HepG2 (cell line): ENCODE results near the gene KDM3B. TPM values are rescaled to one million over a fixed set of nuclear protein-coding genes. Genes with fewer than 3 reads are reported as not detected.

Source experiments
- AHR ChIP-seq: IDR thresholded peaks from 2 replicates; pipeline ENCODE4 v1.6.1; 2018; ENCODE audit warnings: missing genetic modification reagents, missing compliant biosample characterization
- ATF2 ChIP-seq: sonication (generic); formaldehyde crosslinking; IDR thresholded peaks from 2 replicates; pipeline ENCODE4 v1.4.0; 2020; ENCODE audit warnings: missing genetic modification reagents
- DRAP1 ChIP-seq: IDR thresholded peaks from 2 replicates; pipeline ENCODE4 v1.6.1; 2016; ENCODE audit warnings: missing genetic modification reagents, missing compliant biosample characterization
- HMGA1 ChIP-seq: sonication (generic); formaldehyde crosslinking; conservative IDR thresholded peaks from 2 replicates; pipeline ENCODE4 v1.4.0; 2020; ENCODE audit warnings: missing genetic modification reagents
- HNF4G ChIP-seq, 2 experiments: sonication (generic) in 1 of 2; formaldehyde crosslinking in 1 of 2; IDR thresholded peaks; 2 replicates each; pipeline versions ENCODE4 v1.4.0 to v1.6.1; 2011 to 2020; ENCODE audit warnings: borderline replicate concordance in 2 of 2, low read depth in 2 of 2, mild to moderate bottlenecking in 2 of 2, low read length in 1 of 2, missing genetic modification reagents in 1 of 2, moderate library complexity in 1 of 2
- KDM2A ChIP-seq: sonication (generic); formaldehyde crosslinking; IDR thresholded peaks from 2 replicates; pipeline ENCODE4 v1.4.0; 2020; ENCODE audit warnings: low read depth, missing genetic modification reagents, borderline replicate concordance
- PCBP2 ChIP-seq: fragments of 200-400 bp; formaldehyde crosslinking; optimal IDR thresholded peaks from 2 replicates; pipeline ENCODE3; 2018; ENCODE audit warnings: low read length, low read depth; ENCODE audit not compliant: poor library complexity, severe bottlenecking
- PHB2 ChIP-seq: fragments of 450-650 bp; IDR thresholded peaks from 2 replicates; pipeline ENCODE4 v1.6.1; 2018; ENCODE audit not compliant: partially characterized antibody
- PHF21A ChIP-seq: sonication (generic); formaldehyde crosslinking; IDR thresholded peaks from 2 replicates; pipeline ENCODE4 v1.5.0; 2020; ENCODE audit warnings: mild to moderate bottlenecking, missing genetic modification reagents
- PLSCR1 ChIP-seq: sonication (generic); formaldehyde crosslinking; IDR thresholded peaks from 2 replicates; pipeline ENCODE4 v1.5.0; 2020; ENCODE audit warnings: missing genetic modification reagents, mild to moderate bottlenecking, borderline replicate concordance
- POLR2A ChIP-seq, 2 experiments: IDR thresholded peaks; 2 replicates each; pipeline ENCODE4 v1.6.1; 2011; ENCODE audit warnings: low read depth in 2 of 2, low read length in 2 of 2, mild to moderate bottlenecking in 1 of 2, moderate library complexity in 1 of 2; ENCODE audit not compliant: insufficient read depth in 1 of 2
- REPIN1 ChIP-seq: sonication (generic); formaldehyde crosslinking; IDR thresholded peaks from 2 replicates; pipeline ENCODE4 v1.8.0; 2022; ENCODE audit warnings: missing genetic modification reagents, low read depth, mild to moderate bottlenecking, borderline replicate concordance
- SMAD1 ChIP-seq: sonication (generic); formaldehyde crosslinking; IDR thresholded peaks from 2 replicates; pipeline ENCODE4 v1.4.0; 2020; ENCODE audit warnings: missing genetic modification reagents, low read depth, mild to moderate bottlenecking, borderline replicate concordance
- SNAPC5 ChIP-seq: sonication (generic); formaldehyde crosslinking; IDR thresholded peaks from 2 replicates; pipeline ENCODE4 v1.8.1; 2023; ENCODE audit warnings: mild to moderate bottlenecking, missing genetic modification reagents, borderline replicate concordance
- STAT5B ChIP-seq: sonication (generic); formaldehyde crosslinking; IDR thresholded peaks from 2 replicates; pipeline ENCODE4 v1.4.0; 2020; ENCODE audit warnings: missing genetic modification reagents
- TBP ChIP-seq: sonication (generic); formaldehyde crosslinking; IDR thresholded peaks from 2 replicates; pipeline ENCODE4 v1.5.0; 2020; ENCODE audit warnings: missing genetic modification reagents
- TCF12 ChIP-seq, 2 experiments: fragments of 450-650 bp in 1 of 2; sonication (generic) in 1 of 2; formaldehyde crosslinking in 1 of 2; IDR thresholded peaks; 2 replicates each; pipeline versions ENCODE4 v1.6.1 to v1.8.0; 2017 to 2022; ENCODE audit warnings: antibody characterized with exemption in 1 of 2, mild to moderate bottlenecking in 1 of 2, missing genetic modification reagents in 1 of 2, moderate library complexity in 1 of 2
- YEATS4 ChIP-seq: sonication (generic); formaldehyde crosslinking; IDR thresholded peaks from 2 replicates; pipeline ENCODE4 v1.4.0; 2020; ENCODE audit warnings: missing genetic modification reagents, borderline replicate concordance
- ZFP90 ChIP-seq: sonication (generic); formaldehyde crosslinking; IDR thresholded peaks from 2 replicates; pipeline ENCODE4 v1.8.0; 2022; ENCODE audit warnings: missing genetic modification reagents, mild to moderate bottlenecking, inconsistent platforms, borderline replicate concordance
- ZNF337 ChIP-seq: sonication (generic); formaldehyde crosslinking; IDR thresholded peaks from 2 replicates; pipeline ENCODE4 v1.5.1; 2020; ENCODE audit warnings: missing genetic modification reagents, low read depth, mild to moderate bottlenecking, borderline replicate concordance
- ZNF441 ChIP-seq: sonication (generic); formaldehyde crosslinking; IDR thresholded peaks from 2 replicates; pipeline ENCODE4 v1.7.0; 2021; ENCODE audit warnings: missing genetic modification reagents, borderline replicate concordance
- ZNF704 ChIP-seq: sonication (generic); formaldehyde crosslinking; IDR thresholded peaks from 2 replicates; pipeline ENCODE4 v1.8.1; 2023; ENCODE audit warnings: mild to moderate bottlenecking, inconsistent platforms, moderate library complexity, missing genetic modification reagents, borderline replicate concordance
- ZNF713 ChIP-seq: sonication (generic); formaldehyde crosslinking; IDR thresholded peaks from 2 replicates; pipeline ENCODE4 v1.4.0; 2020; ENCODE audit warnings: mild to moderate bottlenecking, missing genetic modification reagents
- ZNF737 ChIP-seq: sonication (generic); formaldehyde crosslinking; IDR thresholded peaks from 2 replicates; pipeline ENCODE4 v1.5.0; 2020; ENCODE audit warnings: missing genetic modification reagents, mild to moderate bottlenecking, borderline replicate concordance
- ZNF776 ChIP-seq: sonication (generic); formaldehyde crosslinking; IDR thresholded peaks from 2 replicates; pipeline ENCODE4 v1.4.0; 2020; ENCODE audit warnings: mild to moderate bottlenecking, missing genetic modification reagents
- ZNF790 ChIP-seq: sonication (generic); formaldehyde crosslinking; IDR thresholded peaks from 2 replicates; pipeline ENCODE4 v1.8.0; 2022; ENCODE audit warnings: missing genetic modification reagents, mild to moderate bottlenecking, borderline replicate concordance
- polyA plus RNA-seq, 8 experiments: library from polyadenylated mRNA; depleted of rRNA in 3 of 8; stranded (reverse) in 7 of 8; unstranded in 1 of 8; fragments of >200 nt; fragmentation: Illumina TruSeq in 4 of 8; extraction: Trizol in 4 of 8; gene quantifications; 2 replicates each; pipeline versions ENCODE4 v1.2.1 to v1.2.3, GENCODE V29; 2011 to 2016; ENCODE audit warnings: low read depth in 4 of 8, missing spikeins in 1 of 8, mixed read lengths in 1 of 8; ENCODE audit not compliant: insufficient read depth in 1 of 8
- total RNA-seq, 5 experiments: library from RNA; depleted of rRNA; stranded (reverse); fragments of >200 nt; fragmentation: Illumina TruSeq; extraction: Trizol; gene quantifications; 2 replicates each; pipeline ENCODE4 v1.2.3, GENCODE V29; 2016; ENCODE audit warnings: low read depth in 1 of 5

The KDM3B gene
- total and polyA plus RNA-seq, 2 of the 13 experiments (the other 11 are each of a cell fraction or from before 2014, with no cell fraction given): 19.7 to 34.3 TPM

GRCh38 chr5:138461343-138462125, 109.0 kb downstream of the KDM3B start (continued):
- TF ChIP-seq ZFP90 (no peak), ZNF713 (no peak), POLR2A (IDR thresholded peaks at IDR 0.05; ENCODE audit: insufficient read depth in 1 of 2, low read depth in 2 of 2, low read length in 2 of 2) (no peak), PLSCR1 (CRISPR knock-in tag) (no peak), ZNF441 (CRISPR knock-in tag) (no peak), ZNF790 (CRISPR knock-in tag) (no peak), SMAD1 (CRISPR knock-in tag) (no peak), PCBP2 (no peak), TBP (no peak), PHB2 (no peak), SNAPC5 (no peak), HMGA1 (CRISPR knock-in tag) (no peak), ATF2 (no peak), PHF21A (no peak), DRAP1 (CRISPR knock-in tag) (0 out of 2 replicates have a peak, but pooled peaks have one; percentile 39), ZNF337 (CRISPR knock-in tag) (no peak), REPIN1 (CRISPR knock-in tag) (no peak), ZNF737 (no peak), AHR (CRISPR knock-in tag) (no peak), YEATS4 (CRISPR knock-in tag) (no peak), TCF12 (IDR thresholded peaks at IDR 0.05) (no peak), TCF12 (CRISPR knock-in tag; IDR thresholded peaks at IDR 0.05) (no peak), HNF4G (IDR thresholded peaks at IDR 0.05; ENCODE audit: borderline replicate concordance, low read depth, low read length) (no peak), HNF4G (CRISPR knock-in tag; IDR thresholded peaks at IDR 0.05; ENCODE audit: borderline replicate concordance, low read depth) (no peak), KDM2A (CRISPR knock-in tag) (no peak), STAT5B (CRISPR knock-in tag) (no peak), ZNF776 (no peak), ZNF704 (no peak)
